Thyroid gland (tissue), 4 donors: Measurements from ENCODE around the gene RC3H2.

ENCODE experiments used
- POLR2A ChIP-seq, 2 donors: fragments of 450-650 bp; IDR thresholded peaks; one replicate each; pipeline ENCODE4 v1.6.1; 2017; ENCODE audit warnings: antibody characterized with exemption in 2 of 2, mild to moderate bottlenecking in 2 of 2, moderate library complexity in 1 of 2
- TF ChIP-seq, protein P1 (sequence below), 6 experiments: fragments of 200-600 bp in 3 of 6; fragments of 450-650 bp in 3 of 6; sonication (generic) in 3 of 6; IDR thresholded peaks; one replicate each; pipeline ENCODE4 v1.5.1; 2016 to 2019; ENCODE audit warnings: antibody characterized with exemption in 6 of 6, mild to moderate bottlenecking in 2 of 6, inconsistent platforms in 1 of 6, moderate library complexity in 1 of 6

DNA sequence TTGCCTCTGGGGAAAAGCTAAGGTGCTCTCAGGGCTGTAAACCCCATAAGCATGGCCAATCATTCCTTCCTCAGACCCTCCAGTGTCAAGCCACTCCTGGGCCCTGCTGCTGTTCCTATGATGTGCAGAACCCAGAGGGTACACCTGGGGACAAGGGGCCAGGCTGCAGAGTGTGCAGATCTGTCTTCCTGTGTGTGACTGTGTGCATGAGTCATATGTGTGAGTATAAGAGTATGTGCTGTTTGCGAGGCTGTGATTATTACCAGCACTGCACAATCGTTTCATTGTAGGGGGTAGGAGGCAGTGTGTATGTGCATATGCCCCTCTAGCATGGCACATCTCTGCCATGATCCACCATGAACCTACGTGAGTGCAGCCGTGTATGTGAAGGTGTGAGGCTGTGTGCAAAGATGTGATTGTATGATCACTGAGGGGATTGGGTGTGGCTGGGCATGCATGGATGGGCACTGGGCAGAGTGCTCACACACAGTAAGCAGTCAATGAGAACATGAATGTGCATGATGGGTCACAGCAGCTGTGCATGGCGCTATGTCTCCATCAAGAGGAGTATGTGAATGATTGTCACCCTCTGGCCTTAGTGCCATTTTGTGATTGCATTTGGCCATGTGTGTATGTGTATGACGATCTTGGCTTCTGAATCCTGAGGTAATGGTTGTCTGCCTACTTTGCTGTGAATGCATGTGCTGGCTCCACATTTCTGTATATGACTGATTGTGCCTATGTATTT is 107.7 kb downstream of the RC3H2 start:
- TF ChIP-seq, protein P1, sequence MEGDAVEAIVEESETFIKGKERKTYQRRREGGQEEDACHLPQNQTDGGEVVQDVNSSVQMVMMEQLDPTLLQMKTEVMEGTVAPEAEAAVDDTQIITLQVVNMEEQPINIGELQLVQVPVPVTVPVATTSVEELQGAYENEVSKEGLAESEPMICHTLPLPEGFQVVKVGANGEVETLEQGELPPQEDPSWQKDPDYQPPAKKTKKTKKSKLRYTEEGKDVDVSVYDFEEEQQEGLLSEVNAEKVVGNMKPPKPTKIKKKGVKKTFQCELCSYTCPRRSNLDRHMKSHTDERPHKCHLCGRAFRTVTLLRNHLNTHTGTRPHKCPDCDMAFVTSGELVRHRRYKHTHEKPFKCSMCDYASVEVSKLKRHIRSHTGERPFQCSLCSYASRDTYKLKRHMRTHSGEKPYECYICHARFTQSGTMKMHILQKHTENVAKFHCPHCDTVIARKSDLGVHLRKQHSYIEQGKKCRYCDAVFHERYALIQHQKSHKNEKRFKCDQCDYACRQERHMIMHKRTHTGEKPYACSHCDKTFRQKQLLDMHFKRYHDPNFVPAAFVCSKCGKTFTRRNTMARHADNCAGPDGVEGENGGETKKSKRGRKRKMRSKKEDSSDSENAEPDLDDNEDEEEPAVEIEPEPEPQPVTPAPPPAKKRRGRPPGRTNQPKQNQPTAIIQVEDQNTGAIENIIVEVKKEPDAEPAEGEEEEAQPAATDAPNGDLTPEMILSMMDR (IDR thresholded peaks at IDR 0.05), result no peak
- no peak for TF ChIP-seq POLR2A (IDR thresholded peaks at IDR 0.05)
